Activated naive CD4-positive, alpha-beta T cell treated with anti-CD3 and anti-CD28 coated beads, Interleukin-2, amount 10 ng/mL, durations not matched to agents 7 days and 5 days (primary cell): ENCODE results near the gene PSMB5.
"Not testable (repeated sequence)": the region's sequence is repeated elsewhere in the genome, so short reads cannot be mapped to it uniquely, and the experiment has no call there.

Source experiments
- CTCF ChIA-PET: fragments of 350-600 bp; sonication (Branson Sonifier 250); formaldehyde crosslinking; loops from one replicate; lab custom pipeline; 2021; ENCODE audit warnings: antibody characterized with exemption; lab: Charles Lee
- DNase-seq: peaks from one replicate; pipeline ENCODE4 v3.0.0-alpha.2; 2020
- H3K27ac Mint-ChIP-seq: one replicate; pipeline ENCODE4 v1.8.0; 2021; ENCODE audit warnings: mild to moderate bottlenecking, moderate library complexity, mixed read lengths
- H3K27me3 Mint-ChIP-seq: one replicate; pipeline ENCODE4 v1.8.0; 2021; ENCODE audit warnings: mild to moderate bottlenecking, mixed read lengths
- H3K36me3 Mint-ChIP-seq: one replicate; pipeline ENCODE4 v1.8.0; 2021; ENCODE audit warnings: mixed read lengths
- H3K4me1 Mint-ChIP-seq: one replicate; pipeline ENCODE4 v1.8.0; 2021; ENCODE audit warnings: mixed read lengths
- H3K4me3 Mint-ChIP-seq: one replicate; pipeline ENCODE4 v1.8.0; 2021; ENCODE audit warnings: mild to moderate bottlenecking, moderate library complexity, mixed read lengths
- H3K9me3 Mint-ChIP-seq: one replicate; pipeline ENCODE4 v1.8.0; 2021; ENCODE audit warnings: mixed read lengths

PSMB5 gene

GRCh38 chr14:23009483-23009938, 25.2 kb downstream of the PSMB5 start:
- H3K4me3 Mint-ChIP-seq, result peak overlapping the region; percentile 85
- H3K4me1 Mint-ChIP-seq, result peaks cover 53% of the 10 kb centered on the region
- H3K27me3 Mint-ChIP-seq, result no peaks in the 10 kb centered on the region
- no peak for DNase-seq
- H3K27ac Mint-ChIP-seq, result peak overlapping the region; percentile 98
- CTCF ChIA-PET, result interaction anchor here (1.1 kb wide), 1 partner anchor 23 kb away, joined by 3 read pairs; no protein-coding TSS in a partner anchor
- no peaks in the 10 kb centered on the region for H3K36me3 Mint-ChIP-seq
- H3K9me3 Mint-ChIP-seq, result no peaks in the 10 kb centered on the region

DNA sequence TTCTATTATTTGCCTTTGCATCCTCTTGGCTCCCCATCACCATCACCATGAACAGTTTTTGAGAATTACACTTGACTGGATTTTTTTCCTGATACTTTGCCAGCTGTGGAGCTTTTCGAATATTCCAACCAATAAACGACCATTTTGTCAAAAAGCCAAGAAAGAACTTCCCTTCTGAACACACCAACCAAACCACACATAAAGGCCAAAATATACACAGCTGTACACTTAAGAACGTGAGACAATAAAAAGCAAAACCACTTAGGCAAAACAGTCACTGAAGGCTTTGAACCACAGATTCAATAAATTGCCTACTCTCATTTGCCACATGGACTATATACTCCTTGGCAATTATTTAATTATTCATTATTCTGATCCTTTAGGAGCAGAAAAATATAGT, 25.9 kb downstream of the PSMB5 start:
- CTCF ChIA-PET, result interaction anchor here (0.8 to 3.3 kb wide), 6 partner anchors 13 to 52 kb away, joined by 3 to 21 read pairs (median 4); partner anchors contain the start of genes AJUBA and CDH24
- no peaks in the 10 kb centered on the region for H3K9me3 Mint-ChIP-seq
- peak overlapping the region; percentile 98 for H3K27ac Mint-ChIP-seq
- H3K36me3 Mint-ChIP-seq, result no peaks in the 10 kb centered on the region
- H3K4me3 Mint-ChIP-seq, result peak overlapping the region; percentile 85
- DNase-seq, result no peak
- no peaks in the 10 kb centered on the region for H3K27me3 Mint-ChIP-seq
- peaks cover 53% of the 10 kb centered on the region for H3K4me1 Mint-ChIP-seq

DNA sequence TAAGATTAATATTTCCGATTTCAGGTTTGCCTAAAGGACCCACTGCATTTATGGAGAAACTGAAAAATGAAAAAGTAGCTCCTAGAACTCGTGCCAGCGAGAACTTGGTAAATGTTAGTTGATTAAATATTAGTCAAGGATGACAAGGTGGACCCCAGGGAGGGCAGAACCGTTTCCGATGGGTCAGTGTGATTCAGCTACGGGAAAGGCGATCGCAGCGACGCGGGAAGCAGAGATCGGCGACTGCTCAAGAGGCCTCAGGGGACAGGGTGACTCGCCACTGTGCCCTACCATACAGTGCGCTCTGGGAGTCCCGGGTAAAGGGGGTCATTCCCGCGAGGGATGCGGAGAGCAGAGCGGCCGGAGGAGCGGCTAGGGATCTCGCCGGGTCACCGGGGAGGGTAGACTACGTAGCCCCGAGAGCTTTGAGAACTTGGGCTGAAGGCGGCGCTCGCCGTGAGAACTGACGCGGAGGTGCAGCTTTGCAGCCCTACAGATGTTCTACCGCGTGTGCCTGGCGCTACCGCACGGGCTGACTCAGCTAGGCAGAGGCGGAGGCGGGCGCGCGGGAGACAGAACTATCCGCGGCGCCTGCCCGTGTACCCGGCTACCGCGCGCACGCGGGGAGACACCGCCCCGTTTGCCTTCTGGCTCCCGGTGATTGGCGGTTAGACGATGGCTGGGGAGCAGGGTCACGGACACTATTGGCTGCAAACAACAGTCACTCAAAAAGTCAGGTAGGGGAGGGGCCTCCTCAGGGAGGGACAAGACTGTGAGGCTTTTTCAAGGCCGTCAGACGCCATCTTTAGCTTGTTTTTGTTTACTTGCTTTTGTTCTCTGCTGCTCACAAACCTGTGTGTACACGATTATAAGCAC, 27.9 kb downstream of the PSMB5 start:
- H3K4me3 Mint-ChIP-seq, result peak overlapping the region; percentile 96
- peak; percentile 98 for DNase-seq
- no peaks in the 10 kb centered on the region for H3K9me3 Mint-ChIP-seq
- H3K27me3 Mint-ChIP-seq, result no peaks in the 10 kb centered on the region
- H3K27ac Mint-ChIP-seq, result peak overlapping the region; percentile 98
- no peaks in the 10 kb centered on the region for H3K36me3 Mint-ChIP-seq
- CTCF ChIA-PET, result interaction anchor here (0.7 to 3.3 kb wide), 22 partner anchors 8 to 146 kb away, joined by 3 to 32 read pairs (median 5); partner anchors contain the start of genes AJUBA, CDH24 and HAUS4
- peaks cover 53% of the 10 kb centered on the region for H3K4me1 Mint-ChIP-seq

- Mint-ChIP-seq H3K4me1 (peaks cover 51% of the 10 kb centered on the region), H3K9me3 (no peaks in the 10 kb centered on the region), H3K27me3 (no peaks in the 10 kb centered on the region), H3K36me3 (no peaks in the 10 kb centered on the region), H3K4me3 (peak overlapping the region; percentile 96), H3K27ac (peak overlapping the region; percentile 98)
- DNase-seq, result no peak
- CTCF ChIA-PET, result interaction anchor here (0.7 to 3.3 kb wide), 17 partner anchors 9 to 146 kb away, joined by 3 to 32 read pairs (median 5); partner anchors contain the start of genes AJUBA and CDH24
Observed at GRCh38 chr14:23006188-23006534, 28.5 kb downstream of the PSMB5 start.

GRCh38 chr14:23005451-23006187, 29.1 kb downstream of the PSMB5 start:
- H3K4me1 Mint-ChIP-seq, result peaks cover 50% of the 10 kb centered on the region
- H3K9me3 Mint-ChIP-seq, result no peaks in the 10 kb centered on the region
- H3K4me3 Mint-ChIP-seq, result peak overlapping the region; percentile 96
- no peaks in the 10 kb centered on the region for H3K27me3 Mint-ChIP-seq
- CTCF ChIA-PET, result interaction anchor here (0.6 to 3.3 kb wide), 14 partner anchors 9 to 120 kb away, joined by 3 to 32 read pairs (median 5); partner anchors contain the start of genes AJUBA and CDH24
- DNase-seq, result no peak
- H3K27ac Mint-ChIP-seq, result peak overlapping the region; percentile 98
- no peaks in the 10 kb centered on the region for H3K36me3 Mint-ChIP-seq

- CTCF ChIA-PET, DNase-seq, H3K36me3 Mint-ChIP-seq, H3K9me3 Mint-ChIP-seq, H3K27me3 Mint-ChIP-seq, H3K27ac Mint-ChIP-seq, H3K4me3 Mint-ChIP-seq: not testable (repeated sequence)
- H3K4me1 Mint-ChIP-seq, result peaks cover 39% of the 10 kb centered on the region
Observed at GRCh38 chr14:23004274-23004673, 30.4 kb downstream of the PSMB5 start.

DNA sequence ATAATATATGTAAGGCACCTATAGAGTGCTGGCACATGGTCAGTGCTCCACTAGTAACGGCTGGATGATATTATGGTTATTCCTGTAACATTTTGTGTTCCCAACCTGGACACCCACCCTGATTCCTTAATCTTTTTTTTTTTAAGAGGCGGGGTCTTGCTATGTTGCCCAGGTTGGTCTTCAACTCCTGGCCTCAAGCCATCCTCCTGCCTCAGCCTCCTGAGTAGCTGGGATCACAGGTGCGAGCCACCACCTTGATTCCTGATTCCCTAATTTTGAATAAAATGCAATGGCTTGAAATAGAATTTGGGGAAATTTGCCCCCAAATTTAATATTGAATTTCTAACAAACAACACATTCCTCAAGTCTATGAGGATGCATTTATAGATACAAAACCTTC, 32.1 kb downstream of the PSMB5 start:
- CTCF ChIA-PET, result interaction anchor here (0.7 to 2.3 kb wide), 5 partner anchors 29 to 130 kb away, joined by 3 to 10 read pairs (median 4); partner anchors contain the start of gene CDH24
- Mint-ChIP-seq H3K4me3 (no peak overlapping the region), H3K27ac (no peak overlapping the region), H3K9me3 (no peaks in the 10 kb centered on the region), H3K36me3 (no peaks in the 10 kb centered on the region), H3K4me1 (peaks cover 24% of the 10 kb centered on the region), H3K27me3 (no peaks in the 10 kb centered on the region)
- no peak for DNase-seq

DNA sequence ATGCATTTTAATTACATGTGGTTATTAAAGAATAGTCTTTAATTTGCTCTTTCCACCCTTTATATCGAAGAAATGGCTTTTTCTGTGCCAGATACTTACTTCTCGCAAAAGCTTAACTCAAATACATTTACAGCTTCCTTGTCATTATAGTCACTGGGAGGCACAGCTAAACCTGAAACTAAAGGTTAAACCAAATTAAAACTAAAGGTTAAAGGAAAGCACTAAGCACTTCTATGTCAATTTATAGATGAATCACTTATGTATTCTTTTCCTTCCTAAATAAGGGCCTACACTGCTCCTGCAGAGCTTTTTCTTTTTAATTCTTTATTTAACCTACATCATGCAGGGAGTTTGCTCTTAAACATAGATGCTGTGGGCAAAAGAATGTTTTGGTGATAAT, 33.8 kb downstream of the PSMB5 start:
- no peaks in the 10 kb centered on the region for H3K27me3 Mint-ChIP-seq
- H3K36me3 Mint-ChIP-seq, result no peaks in the 10 kb centered on the region
- no peak for DNase-seq
- no peaks in the 10 kb centered on the region for H3K9me3 Mint-ChIP-seq
- H3K27ac Mint-ChIP-seq, result no peak overlapping the region
- CTCF ChIA-PET, result interaction anchor here (1.0 to 2.3 kb wide), 8 partner anchors 14 to 77 kb away, joined by 3 to 11 read pairs (median 4); partner anchors contain the start of gene CDH24
- peaks cover 6% of the 10 kb centered on the region for H3K4me1 Mint-ChIP-seq
- no peak overlapping the region for H3K4me3 Mint-ChIP-seq

DNA sequence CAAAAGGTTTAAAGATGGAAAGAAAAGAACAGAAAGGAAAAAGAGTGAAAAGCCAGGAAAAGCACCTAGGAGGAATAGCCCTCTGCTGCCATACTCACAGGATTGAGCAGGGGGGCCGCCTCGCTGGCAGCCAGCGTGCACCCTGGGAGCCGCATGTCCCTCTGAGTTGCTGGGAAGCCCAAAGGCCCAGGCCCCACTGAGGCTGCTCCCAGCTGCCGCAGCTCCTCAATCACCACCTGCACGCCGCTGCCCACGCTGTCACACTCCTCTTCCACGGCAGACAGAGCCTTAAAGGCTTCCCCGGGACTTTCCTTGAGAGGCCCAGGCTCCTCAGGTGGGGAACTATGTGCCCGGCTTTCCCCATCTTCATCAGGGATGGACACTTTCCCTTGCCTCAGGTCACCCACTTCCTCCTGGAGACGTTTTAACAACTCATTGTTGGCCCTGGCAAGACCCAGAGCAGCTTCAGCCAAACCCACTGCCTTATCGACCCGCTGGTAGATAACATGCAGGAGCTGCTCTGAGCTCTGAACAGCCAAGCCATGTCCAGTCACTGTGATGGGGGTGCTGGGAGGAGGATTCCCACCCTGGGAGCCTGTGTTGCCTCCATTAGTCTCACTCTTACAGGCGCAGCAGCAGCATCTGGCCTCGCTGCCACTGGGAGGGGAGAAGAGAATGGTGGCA, 36.2 kb downstream of the PSMB5 start:
- CTCF ChIA-PET, result interaction anchor here (1.0 to 19.5 kb wide), 2 partner anchors 12 to 56 kb away, joined by 5 to 633 read pairs; partner anchors contain the start of gene CDH24
- no peak for DNase-seq
- Mint-ChIP-seq H3K36me3 (no peaks in the 10 kb centered on the region), H3K27ac (no peak overlapping the region), H3K4me1 (no peaks in the 10 kb centered on the region), H3K4me3 (no peak overlapping the region), H3K27me3 (no peaks in the 10 kb centered on the region), H3K9me3 (no peaks in the 10 kb centered on the region)

DNA sequence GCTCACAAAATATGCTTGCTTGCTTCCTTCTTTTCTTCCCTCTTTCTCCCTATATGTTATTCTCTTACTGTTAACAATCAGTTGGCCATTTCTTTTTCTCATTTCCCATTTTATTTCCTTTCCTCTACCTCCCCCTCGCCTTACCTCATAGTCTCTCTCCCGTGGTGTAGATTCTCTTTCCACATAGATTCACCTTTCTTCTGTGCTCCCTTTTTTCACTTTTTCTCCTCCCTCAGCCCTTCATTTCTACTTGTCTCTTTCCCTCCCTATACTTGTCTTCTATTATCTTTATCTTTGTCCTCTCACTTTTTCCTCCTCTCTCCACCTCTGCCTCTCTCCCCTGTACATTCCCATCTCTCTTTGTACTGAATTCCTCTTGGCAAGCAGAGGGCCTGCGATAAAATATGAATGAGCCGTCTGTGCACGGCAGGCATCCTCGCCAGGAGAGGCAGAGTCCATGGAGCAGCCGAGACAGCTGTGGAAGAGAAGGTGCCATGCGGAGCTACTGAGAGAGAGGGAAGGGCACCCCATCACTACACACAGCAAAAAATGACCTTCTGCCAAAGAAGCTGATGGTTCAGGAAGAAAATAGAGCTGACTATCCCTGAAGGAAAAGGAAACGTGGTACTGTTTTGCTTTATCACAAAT, 36.9 kb downstream of the PSMB5 start:
- Mint-ChIP-seq H3K27ac (no peak overlapping the region), H3K4me3 (no peak overlapping the region), H3K27me3 (no peaks in the 10 kb centered on the region), H3K4me1 (no peaks in the 10 kb centered on the region), H3K36me3 (no peaks in the 10 kb centered on the region), H3K9me3 (no peaks in the 10 kb centered on the region)
- CTCF ChIA-PET, result interaction anchor here (1.0 to 19.5 kb wide), 2 partner anchors 11 to 57 kb away, joined by 5 to 633 read pairs; partner anchors contain the start of gene CDH24
- DNase-seq, result no peak

GRCh38 chr14:22996768-22997654, 37.7 kb downstream of the PSMB5 start:
- Mint-ChIP-seq H3K9me3 (no peaks in the 10 kb centered on the region), H3K27me3 (no peaks in the 10 kb centered on the region), H3K4me3 (no peak overlapping the region), H3K4me1 (no peaks in the 10 kb centered on the region), H3K36me3 (no peaks in the 10 kb centered on the region), H3K27ac (no peak overlapping the region)
- DNase-seq, result no peak
- CTCF ChIA-PET, result interaction anchor here (0.7 to 19.5 kb wide), 9 partner anchors 10 to 80 kb away, joined by 3 to 633 read pairs (median 8); partner anchors contain the start of genes AJUBA, CDH24 and HAUS4

DNA sequence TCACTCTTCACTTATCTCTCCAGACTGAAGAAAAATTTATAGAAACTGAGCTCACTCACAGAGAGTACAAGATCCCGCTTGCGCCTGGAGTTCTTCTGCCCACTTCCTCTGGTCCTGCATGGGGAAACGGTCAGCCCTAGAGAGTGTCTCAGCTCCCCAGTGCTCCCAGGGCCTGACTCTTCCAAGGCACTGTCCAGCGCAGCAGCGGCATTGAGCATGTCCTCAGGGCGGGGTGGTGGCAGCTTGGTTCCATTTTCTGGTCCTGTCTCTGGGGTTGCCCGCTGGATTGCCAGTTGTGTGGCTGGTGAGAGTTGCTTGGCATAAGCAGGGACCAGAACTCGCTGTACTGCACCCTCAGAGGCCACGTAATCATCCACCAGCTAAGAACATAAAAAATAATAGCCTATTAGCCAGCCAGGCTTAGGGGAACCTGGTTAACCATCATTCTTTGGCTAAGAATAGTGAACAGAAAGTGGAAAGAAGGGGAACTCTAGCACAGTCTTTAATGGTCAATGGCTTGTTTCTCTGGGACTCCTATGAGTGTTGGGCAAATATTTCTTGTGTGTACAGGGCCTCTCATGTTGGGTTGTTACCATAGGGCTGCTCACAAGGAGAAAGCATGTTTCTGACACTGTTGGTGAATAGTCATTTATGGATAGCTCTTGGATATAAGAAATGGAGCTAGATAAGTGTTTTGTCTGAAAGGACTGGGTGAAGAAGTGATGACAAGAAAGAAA, 38.6 kb downstream of the PSMB5 start:
- no peaks in the 10 kb centered on the region for H3K9me3 Mint-ChIP-seq
- no peak overlapping the region for H3K27ac Mint-ChIP-seq
- DNase-seq, result no peak
- H3K36me3 Mint-ChIP-seq, result no peaks in the 10 kb centered on the region
- H3K27me3 Mint-ChIP-seq, result no peaks in the 10 kb centered on the region
- CTCF ChIA-PET, result interaction anchor here (0.7 to 19.5 kb wide), 15 partner anchors 11 to 188 kb away, joined by 3 to 633 read pairs (median 5); partner anchors contain the start of genes AJUBA, CDH24, HAUS4 and PRMT5
- no peak overlapping the region for H3K4me3 Mint-ChIP-seq
- no peaks in the 10 kb centered on the region for H3K4me1 Mint-ChIP-seq
